T1000 (cell line): ENCODE results near the gene CARS1.

Experiments used
- DNase-seq: peaks from one replicate; lab custom pipeline; 2025; ENCODE audit warnings: mixed read lengths; lab: John Stamatoyannopoulos, UW

CARS1 gene

GRCh38 chr11:3057069-3057963 is at the start of gene CARS1:
TSS of gene CARS1 (minus strand) at chr11:3057423. CDS start at chr11:3057367, 56 bp downstream.
- peak; percentile 82 for DNase-seq

GRCh38 chr11:3105791-3106735 is 48.8 kb upstream of the CARS1 start:
- no peak for DNase-seq

- DNase-seq, result no peak
Measured at GRCh38 chr11:3104961-3105790, 48.0 kb upstream of the CARS1 start.

GRCh38 chr11:3104051-3104714 is 47.0 kb upstream of the CARS1 start:
- DNase-seq, result no peak

GRCh38 chr11:3103076-3103475 is 45.9 kb upstream of the CARS1 start:
- DNase-seq, result no peak

GRCh38 chr11:3102641-3102921 is 45.4 kb upstream of the CARS1 start:
- DNase-seq, result no peak

GRCh38 chr11:3101921-3102640 is 44.9 kb upstream of the CARS1 start:
- DNase-seq, result no peak

GRCh38 chr11:3099178-3099577 is 42.0 kb upstream of the CARS1 start:
- no peak for DNase-seq

GRCh38 chr11:3096909-3097530 is 39.8 kb upstream of the CARS1 start:
- DNase-seq, result no peak

GRCh38 chr11:3095712-3096361 is 38.6 kb upstream of the CARS1 start:
- peak; percentile 51 for DNase-seq

- no peak for DNase-seq
Measured at GRCh38 chr11:3094223-3094824, 37.1 kb upstream of the CARS1 start.

GRCh38 chr11:3093281-3094191 is 36.3 kb upstream of the CARS1 start:
- no peak for DNase-seq

GRCh38 chr11:3092603-3093141 is 35.4 kb upstream of the CARS1 start:
- no peak for DNase-seq

- peak; percentile 22 for DNase-seq
Measured at GRCh38 chr11:3091846-3092602, 34.8 kb upstream of the CARS1 start.

- no peak for DNase-seq
Measured at GRCh38 chr11:3091081-3091845, 34.0 kb upstream of the CARS1 start.

GRCh38 chr11:3090096-3090901 is 33.1 kb upstream of the CARS1 start:
- no peak for DNase-seq
